ENCODE measurements around the gene C4orf50.

C4orf50 gene

DNA sequence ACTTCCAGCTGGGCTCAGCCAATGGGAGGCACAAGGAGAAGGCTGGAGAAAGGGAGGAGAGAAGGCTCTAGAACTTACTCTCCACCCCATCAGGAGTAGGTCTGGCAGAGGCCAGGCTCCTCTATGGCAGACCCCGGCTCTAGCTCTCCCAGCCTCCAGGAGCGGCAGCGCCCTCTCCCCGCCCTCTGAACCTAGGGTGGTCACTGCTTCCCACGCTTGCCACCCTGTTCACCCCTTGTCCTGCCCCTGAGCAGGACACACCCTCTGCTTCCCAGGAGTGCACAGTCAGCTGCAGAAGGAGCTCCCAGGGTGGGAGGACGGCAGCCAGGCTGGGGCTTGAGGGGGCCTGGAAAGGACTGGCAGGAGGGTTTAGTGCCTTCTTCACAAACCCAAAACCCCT is 72.3 kb downstream of the C4orf50 start:
- Histone ChIP-seq H3K4me2 (ENCODE audit: low read depth, low read length) (no peak overlapping the region), H3K4me1 (ENCODE audit: low read length) (peaks cover 20% of the 10 kb centered on the region), H3K27ac (ENCODE audit: low read length) (no peak overlapping the region), H3K27me3 (replicated peaks; ENCODE audit: insufficient read depth, low read length) (no peaks in the 10 kb centered on the region), H3K79me2 (ENCODE audit: low read length) (no peaks in the 10 kb centered on the region), H3K9me2 (replicated peaks; ENCODE audit: insufficient read depth, low read length) (no peaks in the 10 kb centered on the region), H3K4me3 (ENCODE audit: low read length) (no peak overlapping the region), H3K9ac (ENCODE audit: low read length) (no peak overlapping the region), H4K20me1 (ENCODE audit: insufficient read depth, low read length) (no peaks in the 10 kb centered on the region), H2AFZ (ENCODE audit: low read length) (no peak overlapping the region), H3K36me3 (replicated peaks; ENCODE audit: insufficient read depth, low read length) (no peaks in the 10 kb centered on the region), H3K9me3 (replicated peaks; ENCODE audit: insufficient read depth, low read length) (no peaks in the 10 kb centered on the region), H3F3A (ENCODE audit: insufficient read depth, low read length) (no peaks in the 10 kb centered on the region)
- DNase-seq = no peak
- TF ChIP-seq EZH2 (optimal IDR thresholded peaks at IDR 0.05; ENCODE audit: low read depth, low read length) (no peak), EZH2phosphoT487 (IDR thresholded peaks at IDR 0.05; ENCODE audit: low read length) (no peak)
- TF ChIP-seq, protein P1, sequence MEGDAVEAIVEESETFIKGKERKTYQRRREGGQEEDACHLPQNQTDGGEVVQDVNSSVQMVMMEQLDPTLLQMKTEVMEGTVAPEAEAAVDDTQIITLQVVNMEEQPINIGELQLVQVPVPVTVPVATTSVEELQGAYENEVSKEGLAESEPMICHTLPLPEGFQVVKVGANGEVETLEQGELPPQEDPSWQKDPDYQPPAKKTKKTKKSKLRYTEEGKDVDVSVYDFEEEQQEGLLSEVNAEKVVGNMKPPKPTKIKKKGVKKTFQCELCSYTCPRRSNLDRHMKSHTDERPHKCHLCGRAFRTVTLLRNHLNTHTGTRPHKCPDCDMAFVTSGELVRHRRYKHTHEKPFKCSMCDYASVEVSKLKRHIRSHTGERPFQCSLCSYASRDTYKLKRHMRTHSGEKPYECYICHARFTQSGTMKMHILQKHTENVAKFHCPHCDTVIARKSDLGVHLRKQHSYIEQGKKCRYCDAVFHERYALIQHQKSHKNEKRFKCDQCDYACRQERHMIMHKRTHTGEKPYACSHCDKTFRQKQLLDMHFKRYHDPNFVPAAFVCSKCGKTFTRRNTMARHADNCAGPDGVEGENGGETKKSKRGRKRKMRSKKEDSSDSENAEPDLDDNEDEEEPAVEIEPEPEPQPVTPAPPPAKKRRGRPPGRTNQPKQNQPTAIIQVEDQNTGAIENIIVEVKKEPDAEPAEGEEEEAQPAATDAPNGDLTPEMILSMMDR (IDR thresholded peaks at IDR 0.05; ENCODE audit: low read length) = no peak

DNA sequence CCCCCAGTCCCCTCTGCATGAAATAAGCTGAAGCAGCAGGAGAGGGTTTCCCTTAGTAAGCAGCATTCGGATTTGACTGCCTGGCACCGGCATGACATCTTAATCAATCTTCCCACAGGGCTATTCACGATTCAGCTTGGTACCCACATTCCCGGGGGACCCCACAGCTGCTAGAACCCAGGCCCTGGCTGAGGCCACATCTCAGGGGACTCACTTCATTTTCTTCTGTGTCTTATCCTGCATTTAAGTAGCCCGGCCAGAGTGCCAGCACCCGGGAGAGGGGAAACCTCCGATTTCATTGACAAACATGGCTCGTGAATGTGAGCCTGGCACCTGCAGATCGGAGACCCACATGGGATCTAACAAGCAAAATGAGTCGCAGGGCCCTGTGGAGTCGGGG is 73.1 kb downstream of the C4orf50 start:
- Histone ChIP-seq H3K27me3 (replicated peaks; ENCODE audit: insufficient read depth, low read length) (no peaks in the 10 kb centered on the region), H4K20me1 (ENCODE audit: insufficient read depth, low read length) (no peaks in the 10 kb centered on the region), H2AFZ (ENCODE audit: low read length) (no peak overlapping the region), H3K79me2 (ENCODE audit: low read length) (no peaks in the 10 kb centered on the region), H3K4me1 (ENCODE audit: low read length) (peaks cover 27% of the 10 kb centered on the region), H3K9ac (ENCODE audit: low read length) (no peak overlapping the region), H3K27ac (ENCODE audit: low read length) (no peak overlapping the region), H3K4me2 (ENCODE audit: low read depth, low read length) (no peak overlapping the region), H3K9me2 (replicated peaks; ENCODE audit: insufficient read depth, low read length) (no peaks in the 10 kb centered on the region), H3K9me3 (replicated peaks; ENCODE audit: insufficient read depth, low read length) (no peaks in the 10 kb centered on the region), H3K4me3 (ENCODE audit: low read length) (no peak overlapping the region), H3F3A (ENCODE audit: insufficient read depth, low read length) (no peaks in the 10 kb centered on the region), H3K36me3 (replicated peaks; ENCODE audit: insufficient read depth, low read length) (no peaks in the 10 kb centered on the region)
- TF ChIP-seq EZH2 (optimal IDR thresholded peaks at IDR 0.05; ENCODE audit: low read depth, low read length) = no peak
- TF ChIP-seq, protein P1 (IDR thresholded peaks at IDR 0.05; ENCODE audit: low read length) = no peak
- no peak for TF ChIP-seq EZH2phosphoT487 (IDR thresholded peaks at IDR 0.05; ENCODE audit: low read length)
- no peak for DNase-seq

DNA sequence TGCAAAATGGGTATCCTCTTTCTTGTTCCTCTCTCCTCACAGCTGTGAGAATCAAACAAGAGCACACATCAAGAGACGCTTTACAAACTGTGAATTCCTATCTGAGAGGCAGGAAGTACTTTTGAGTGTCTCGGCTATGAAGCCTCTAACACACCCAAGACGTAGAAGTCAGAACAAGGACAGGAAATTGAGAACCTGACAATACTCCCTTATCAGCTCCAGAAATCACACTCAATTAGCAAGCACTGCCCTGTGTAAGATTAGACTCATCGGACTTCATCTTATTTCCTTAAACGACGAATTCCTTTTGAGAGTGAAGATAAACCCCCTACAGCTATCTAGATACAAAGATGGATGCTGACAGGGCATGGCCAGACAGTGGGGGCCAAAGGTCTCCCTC is 74.7 kb downstream of the C4orf50 start:
- no peak overlapping the region for H2AFZ ChIP-seq (ENCODE audit: low read length)
- no peaks in the 10 kb centered on the region for H3K36me3 ChIP-seq (replicated peaks; ENCODE audit: insufficient read depth, low read length)
- H3K27me3 ChIP-seq (replicated peaks; ENCODE audit: insufficient read depth, low read length) = no peaks in the 10 kb centered on the region
- H3K79me2 ChIP-seq (ENCODE audit: low read length) = no peaks in the 10 kb centered on the region
- H3K9ac ChIP-seq (ENCODE audit: low read length) = no peak overlapping the region
- no peaks in the 10 kb centered on the region for H3F3A ChIP-seq (ENCODE audit: insufficient read depth, low read length)
- H3K27ac ChIP-seq (ENCODE audit: low read length) = no peak overlapping the region
- DNase-seq = no peak
- H3K4me1 ChIP-seq (ENCODE audit: low read length) = peaks cover 29% of the 10 kb centered on the region
- TF ChIP-seq, protein P1 (IDR thresholded peaks at IDR 0.05; ENCODE audit: low read length) = no peak
- no peak for TF ChIP-seq EZH2phosphoT487 (IDR thresholded peaks at IDR 0.05; ENCODE audit: low read length)
- TF ChIP-seq EZH2 (optimal IDR thresholded peaks at IDR 0.05; ENCODE audit: low read depth, low read length) = no peak
- no peak overlapping the region for H3K4me3 ChIP-seq (ENCODE audit: low read length)
- no peak overlapping the region for H3K4me2 ChIP-seq (ENCODE audit: low read depth, low read length)
- no peaks in the 10 kb centered on the region for H4K20me1 ChIP-seq (ENCODE audit: insufficient read depth, low read length)
- no peaks in the 10 kb centered on the region for H3K9me2 ChIP-seq (replicated peaks; ENCODE audit: insufficient read depth, low read length)
- H3K9me3 ChIP-seq (replicated peaks; ENCODE audit: insufficient read depth, low read length) = no peaks in the 10 kb centered on the region
